Activated naive CD8-positive, alpha-beta T cell treated with anti-CD3 and anti-CD28 coated beads, Interleukin-2, amount 50 U/mL, for 16 hours (primary cell): ENCODE data around the gene SPATA31A1.
"Not testable (repeated sequence)": the region's sequence is repeated elsewhere in the genome, so short reads cannot be mapped to it uniquely, and the experiment has no call there.

Source experiments
- DNase-seq: peaks from one replicate; pipeline ENCODE4 v3.0.0-alpha.2; 2020; ENCODE audit warnings: low read depth, low spot score

Gene SPATA31A1

DNA sequence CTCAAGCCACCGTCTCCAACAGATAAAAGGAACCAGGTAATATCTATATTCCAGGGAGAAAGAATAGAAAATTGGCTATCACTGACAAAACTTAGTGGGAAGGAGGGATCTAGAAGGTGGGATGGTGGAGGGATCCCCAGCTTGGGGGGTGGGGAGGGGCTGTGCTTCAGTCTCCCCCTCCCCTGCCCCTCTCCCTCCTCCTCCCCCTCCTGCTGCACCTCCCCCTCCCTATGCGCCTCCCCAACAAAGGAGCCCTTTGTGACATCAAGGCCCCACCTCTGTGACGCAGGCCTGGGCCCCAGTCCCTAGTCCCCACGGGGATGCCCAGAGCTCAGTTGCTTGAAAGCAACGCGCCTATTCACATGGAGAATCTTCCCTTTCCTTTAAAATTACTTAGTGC is at the start of gene SPATA31A1:
Gene SPATA31A1 (plus strand): TSS at position 301 of the 400 bp plus-strand sequence. CDS start 62 bp downstream, at position 363.
- not testable (repeated sequence) for DNase-seq

GRCh38 chr9:39407261-39408204 is 52.1 kb downstream of the SPATA31A1 start:
- DNase-seq: not testable (repeated sequence)

GRCh38 chr9:39411254-39411940 is 55.9 kb downstream of the SPATA31A1 start:
- DNase-seq: not testable (repeated sequence)
